Measurements from ENCODE around the gene NOX3.
"Not testable (repeated sequence)": the region's sequence is repeated elsewhere in the genome, so short reads cannot be mapped to it uniquely, and the experiment has no call there.

Gene NOX3

GRCh38 chr6:155364844-155365437 lies 90.7 kb downstream of the NOX3 start:
- DNase-seq = no peak

GRCh38 chr6:155364021-155364420 lies 91.6 kb downstream of the NOX3 start:
- not testable (repeated sequence) for DNase-seq

GRCh38 chr6:155362968-155363632 lies 92.5 kb downstream of the NOX3 start:
- DNase-seq = not testable (repeated sequence)

- no peak for DNase-seq
These were observed 101.5 kb downstream of the NOX3 start for GRCh38 chr6:155354167-155354566.

GRCh38 chr6:155352811-155353210 lies 102.8 kb downstream of the NOX3 start:
- no peak for DNase-seq

- DNase-seq = no peak
These were observed 103.6 kb downstream of the NOX3 start for GRCh38 chr6:155352130-155352420.

- DNase-seq = no peak
These were observed 104.1 kb downstream of the NOX3 start for GRCh38 chr6:155351273-155352129.

- no peak for DNase-seq
These were observed 105.7 kb downstream of the NOX3 start for GRCh38 chr6:155349956-155350355.

GRCh38 chr6:155349129-155349528 lies 106.5 kb downstream of the NOX3 start:
- DNase-seq = no peak

GRCh38 chr6:155347800-155348199 lies 107.8 kb downstream of the NOX3 start:
- DNase-seq = no peak

GRCh38 chr6:155346957-155347356 lies 108.7 kb downstream of the NOX3 start:
- no peak for DNase-seq
